Neural progenitor cell (in vitro differentiated cells): Measurements from ENCODE around the gene PSMA7. TPM values are rescaled to one million over a fixed set of nuclear protein-coding genes. Genes with fewer than 3 reads are reported as not detected.

Experiments used
- DNase-seq: peaks from one replicate; pipeline ENCODE4 v3.0.0-alpha.2; 2016; ENCODE audit warnings: low spot score
- H2AFZ ChIP-seq: fragments of 200-600 bp; sonication (generic); replicated peaks from 2 replicates; pipeline ENCODE4 v1.6.1; 2016; ENCODE audit warnings: antibody characterized with exemption
- H3F3A ChIP-seq: fragments of 200-600 bp; sonication (generic); 2 replicates; pipeline ENCODE4 v1.6.1; 2016; ENCODE audit warnings: antibody characterized with exemption, low read depth
- H3K27ac ChIP-seq: fragments of 200-600 bp; sonication (generic); 2 replicates; pipeline ENCODE4 v1.5.1; 2016; ENCODE audit warnings: mild to moderate bottlenecking
- H3K27me3 ChIP-seq: fragments of 200-600 bp; sonication (generic); 2 replicates; pipeline ENCODE4 v1.6.1; 2016; ENCODE audit warnings: mild to moderate bottlenecking, moderate library complexity
- H3K36me3 ChIP-seq: fragments of 200-600 bp; sonication (generic); 2 replicates; pipeline ENCODE4 v1.5.1; 2016
- H3K4me1 ChIP-seq: fragments of 200-600 bp; sonication (generic); 2 replicates; pipeline ENCODE4 v1.6.1; 2016; ENCODE audit warnings: mixed run types
- H3K4me2 ChIP-seq: fragments of 200-600 bp; sonication (generic); 2 replicates; pipeline ENCODE4 v1.6.1; 2016
- H3K4me3 ChIP-seq: fragments of 200-600 bp; sonication (generic); 2 replicates; pipeline ENCODE4 v1.5.1; 2016
- H3K79me2 ChIP-seq: fragments of 200-600 bp; sonication (generic); 2 replicates; pipeline ENCODE4 v1.6.1; 2016; ENCODE audit warnings: low read depth
- H3K9ac ChIP-seq: fragments of 200-600 bp; sonication (generic); 2 replicates; pipeline ENCODE4 v1.6.1; 2016
- H3K9me3 ChIP-seq: fragments of 200-600 bp; sonication (generic); 2 replicates; pipeline ENCODE4 v1.5.1; 2016; ENCODE audit warnings: low read depth
- H4K20me1 ChIP-seq: fragments of 200-600 bp; sonication (generic); 2 replicates; pipeline ENCODE4 v1.6.1; 2016; ENCODE audit warnings: low read depth
- H3K27ac Mint-ChIP-seq: 3 replicates; pipeline ENCODE4 v1.8.0; 2021; ENCODE audit warnings: mixed read lengths
- H3K27me3 Mint-ChIP-seq: 2 replicates; pipeline ENCODE4 v1.8.0; 2022; ENCODE audit warnings: low read depth, mild to moderate bottlenecking, inconsistent platforms, moderate library complexity, mixed read lengths; ENCODE audit not compliant: insufficient read depth
- H3K36me3 Mint-ChIP-seq: 3 replicates; pipeline ENCODE4 v1.8.0; 2021; ENCODE audit warnings: mixed read lengths
- H3K4me1 Mint-ChIP-seq: 3 replicates; pipeline ENCODE4 v1.8.0; 2021; ENCODE audit warnings: mixed read lengths
- H3K4me3 Mint-ChIP-seq: 3 replicates; pipeline ENCODE4 v1.8.0; 2021; ENCODE audit warnings: mild to moderate bottlenecking, moderate library complexity, mixed read lengths
- H3K9me3 Mint-ChIP-seq: 3 replicates; pipeline ENCODE4 v1.8.0; 2020; ENCODE audit warnings: mixed read lengths
- EZH2 ChIP-seq: fragments of 200-600 bp; sonication (generic); IDR thresholded peaks from 2 replicates; pipeline ENCODE4 v1.6.1; 2017; ENCODE audit warnings: antibody characterized with exemption, mild to moderate bottlenecking, moderate library complexity
- EZH2phosphoT487 ChIP-seq: fragments of 200-600 bp; sonication (generic); IDR thresholded peaks from 2 replicates; pipeline ENCODE4 v1.6.1; 2017; ENCODE audit warnings: antibody characterized with exemption
- total RNA-seq: library from RNA; depleted of rRNA; stranded (reverse); fragments of >200 nt; gene quantifications from 2 replicates; pipeline ENCODE4 v1.2.3, GENCODE V29; 2015; ENCODE audit warnings: low replicate concordance
- TF ChIP-seq, protein P1 (sequence below): fragments of 200-600 bp; sonication (generic); IDR thresholded peaks from 2 replicates; pipeline ENCODE4 v1.5.1; 2017; ENCODE audit warnings: antibody characterized with exemption, mild to moderate bottlenecking

PSMA7 gene
- total RNA-seq, 1 donor from 2014 or later, result 237 TPM

DNA sequence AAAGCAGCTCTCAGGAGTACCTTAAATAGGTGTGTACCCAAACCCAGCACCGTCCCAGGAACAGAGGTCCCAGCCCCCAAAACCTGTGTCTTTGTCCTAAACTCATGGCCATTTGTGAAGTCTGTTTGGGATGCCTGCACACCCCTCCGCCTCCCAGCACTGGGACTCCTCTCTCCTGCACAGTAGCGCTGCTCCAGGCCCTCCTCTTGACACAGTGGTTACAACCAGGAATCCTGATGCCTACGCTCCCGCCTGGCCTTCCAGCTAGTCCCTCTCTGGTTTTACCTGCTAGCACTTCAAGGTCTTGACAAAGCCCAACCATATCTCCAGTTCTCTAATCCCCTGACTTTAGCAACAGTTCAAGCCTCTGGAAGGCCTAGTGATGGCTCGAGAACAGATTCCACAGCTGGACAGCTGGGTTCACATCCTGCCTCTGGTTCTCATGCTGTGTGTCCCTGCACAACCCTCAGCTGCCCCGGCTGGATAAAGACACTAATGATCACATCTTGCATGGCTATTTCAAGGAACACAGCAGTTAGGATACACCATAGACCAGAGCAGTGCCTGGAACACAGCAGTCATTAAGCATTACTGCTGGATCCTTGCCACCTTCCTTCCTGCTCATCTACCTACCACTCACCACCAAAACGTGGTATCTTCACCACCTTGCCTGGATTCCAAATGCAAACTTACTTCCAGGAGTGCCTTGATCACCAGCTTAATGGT, 5.6 kb downstream of the PSMA7 start:
- Mint-ChIP-seq H3K4me3 (peak overlapping the region; percentile 27), H3K27ac (no peak overlapping the region), H3K4me1 (peaks cover 20% of the 10 kb centered on the region), H3K27me3 (peaks cover 7% of the 10 kb centered on the region), H3K9me3 (no peaks in the 10 kb centered on the region), H3K36me3 (peaks cover 29% of the 10 kb centered on the region)
- no peak for DNase-seq
- Histone ChIP-seq H4K20me1 (peaks cover 93% of the 10 kb centered on the region), H3K4me3 (no peak overlapping the region), H3K4me1 (peaks cover 8% of the 10 kb centered on the region), H3K27ac (no peak overlapping the region), H3K27me3 (no peaks in the 10 kb centered on the region), H3K4me2 (no peak overlapping the region), H3F3A (peaks cover 58% of the 10 kb centered on the region), H2AFZ (no peak overlapping the region), H3K9me3 (no peaks in the 10 kb centered on the region), H3K79me2 (peaks cover 43% of the 10 kb centered on the region), H3K36me3 (peaks cover 8% of the 10 kb centered on the region), H3K9ac (no peak overlapping the region)
- TF ChIP-seq, protein P1, sequence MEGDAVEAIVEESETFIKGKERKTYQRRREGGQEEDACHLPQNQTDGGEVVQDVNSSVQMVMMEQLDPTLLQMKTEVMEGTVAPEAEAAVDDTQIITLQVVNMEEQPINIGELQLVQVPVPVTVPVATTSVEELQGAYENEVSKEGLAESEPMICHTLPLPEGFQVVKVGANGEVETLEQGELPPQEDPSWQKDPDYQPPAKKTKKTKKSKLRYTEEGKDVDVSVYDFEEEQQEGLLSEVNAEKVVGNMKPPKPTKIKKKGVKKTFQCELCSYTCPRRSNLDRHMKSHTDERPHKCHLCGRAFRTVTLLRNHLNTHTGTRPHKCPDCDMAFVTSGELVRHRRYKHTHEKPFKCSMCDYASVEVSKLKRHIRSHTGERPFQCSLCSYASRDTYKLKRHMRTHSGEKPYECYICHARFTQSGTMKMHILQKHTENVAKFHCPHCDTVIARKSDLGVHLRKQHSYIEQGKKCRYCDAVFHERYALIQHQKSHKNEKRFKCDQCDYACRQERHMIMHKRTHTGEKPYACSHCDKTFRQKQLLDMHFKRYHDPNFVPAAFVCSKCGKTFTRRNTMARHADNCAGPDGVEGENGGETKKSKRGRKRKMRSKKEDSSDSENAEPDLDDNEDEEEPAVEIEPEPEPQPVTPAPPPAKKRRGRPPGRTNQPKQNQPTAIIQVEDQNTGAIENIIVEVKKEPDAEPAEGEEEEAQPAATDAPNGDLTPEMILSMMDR, result no peak
- TF ChIP-seq EZH2phosphoT487 (no peak), EZH2 (no peak)

DNA sequence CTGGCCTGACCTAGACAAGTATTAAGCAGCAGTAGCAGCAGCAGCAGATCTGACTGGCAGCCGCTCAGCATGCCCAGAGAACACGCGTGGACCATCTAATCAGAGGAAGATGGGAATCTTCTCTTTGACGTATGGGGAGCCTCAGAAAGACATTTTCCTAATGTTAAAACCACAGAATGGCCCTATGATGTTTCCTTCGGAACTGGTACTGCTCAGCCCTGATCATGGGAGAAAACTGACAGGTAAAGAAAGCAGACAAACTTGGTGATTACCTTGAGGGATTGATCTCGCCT, 6.2 kb downstream of the PSMA7 start:
- Mint-ChIP-seq H3K4me3 (no peak overlapping the region), H3K9me3 (no peaks in the 10 kb centered on the region), H3K36me3 (peaks cover 32% of the 10 kb centered on the region), H3K27me3 (peaks cover 5% of the 10 kb centered on the region), H3K27ac (no peak overlapping the region), H3K4me1 (peaks cover 16% of the 10 kb centered on the region)
- Histone ChIP-seq H3K79me2 (peaks cover 37% of the 10 kb centered on the region), H3F3A (peaks cover 60% of the 10 kb centered on the region), H2AFZ (no peak overlapping the region), H3K4me1 (peaks cover 7% of the 10 kb centered on the region), H3K27me3 (no peaks in the 10 kb centered on the region), H3K9ac (no peak overlapping the region), H3K27ac (no peak overlapping the region), H3K36me3 (peaks cover 8% of the 10 kb centered on the region), H3K4me2 (no peak overlapping the region), H4K20me1 (peaks cover 94% of the 10 kb centered on the region), H3K4me3 (no peak overlapping the region), H3K9me3 (no peaks in the 10 kb centered on the region)
- DNase-seq, result no peak
- TF ChIP-seq, protein P1, result no peak
- TF ChIP-seq EZH2 (no peak), EZH2phosphoT487 (no peak)

DNA sequence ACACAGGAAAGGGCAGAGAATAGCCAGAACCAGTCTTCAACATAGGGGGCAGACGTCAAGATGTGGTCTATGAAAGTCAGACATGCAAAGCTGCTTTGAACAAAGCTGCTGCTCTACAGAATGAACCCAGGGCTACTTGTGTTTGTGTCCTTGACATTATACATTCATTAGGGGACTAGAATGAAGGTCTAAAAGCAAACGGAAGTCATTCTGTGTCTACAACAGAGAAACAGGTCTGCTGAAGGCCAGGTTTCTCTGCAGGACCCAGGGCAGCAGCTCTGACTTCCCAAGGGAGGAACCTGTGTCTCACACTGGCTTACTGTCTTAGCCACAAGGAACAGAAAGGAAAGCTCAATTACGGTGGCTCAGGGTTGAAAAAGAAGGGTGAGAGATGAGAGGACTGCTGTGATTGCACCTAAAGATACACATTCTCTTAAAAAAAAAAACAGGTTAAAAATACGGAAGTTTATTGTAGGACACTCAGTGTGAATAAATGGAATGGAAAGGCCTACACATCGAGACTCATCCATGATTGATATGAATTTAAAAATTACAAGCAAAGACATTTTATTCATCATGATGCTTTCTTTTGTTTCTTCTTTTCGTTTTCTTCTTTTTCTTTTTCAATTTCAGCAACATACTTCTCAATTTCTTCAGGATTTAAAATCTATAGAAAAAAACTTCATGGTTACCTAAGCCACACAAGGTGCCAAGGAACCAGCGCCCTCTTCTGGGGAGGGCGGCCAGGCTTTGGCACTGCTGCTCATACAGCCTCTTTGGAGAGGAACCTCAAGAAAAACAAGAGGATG, 6.7 kb downstream of the PSMA7 start:
- peak overlapping the region; percentile 1 for H3K4me3 Mint-ChIP-seq
- Histone ChIP-seq H3K4me1 (peaks cover 2% of the 10 kb centered on the region), H3K4me3 (no peak overlapping the region), H3F3A (peaks cover 62% of the 10 kb centered on the region), H2AFZ (no peak overlapping the region), H3K9ac (no peak overlapping the region), H3K27me3 (no peaks in the 10 kb centered on the region), H3K79me2 (peaks cover 32% of the 10 kb centered on the region), H4K20me1 (peaks cover 94% of the 10 kb centered on the region), H3K27ac (no peak overlapping the region), H3K36me3 (peaks cover 8% of the 10 kb centered on the region), H3K4me2 (no peak overlapping the region), H3K9me3 (no peaks in the 10 kb centered on the region)
- peak overlapping the region; percentile 70 for H3K27ac Mint-ChIP-seq
- H3K4me1 Mint-ChIP-seq, result peaks cover 11% of the 10 kb centered on the region
- H3K27me3 Mint-ChIP-seq, result peaks cover 3% of the 10 kb centered on the region
- H3K9me3 Mint-ChIP-seq, result no peaks in the 10 kb centered on the region
- TF ChIP-seq EZH2 (no peak), EZH2phosphoT487 (no peak)
- TF ChIP-seq, protein P1, result peak; percentile 92
- peak; percentile 82 for DNase-seq
- H3K36me3 Mint-ChIP-seq, result peaks cover 35% of the 10 kb centered on the region
